HG03575 (cell line): ENCODE measurements around the gene CDKAL1.
A peak's percentile ranks its signal among the peaks of the same experiment; 100 is the strongest.

Source experiments
- ATAC-seq: cut with Tn5 transposase; IDR thresholded peaks from one replicate; pipeline ENCODE4 v1.9.1; 2021; ENCODE audit not compliant: unreplicated experiment, insufficient number of reproducible peaks, low FRiP score; ENCODE audit errors: extremely low read depth

The CDKAL1 gene

DNA sequence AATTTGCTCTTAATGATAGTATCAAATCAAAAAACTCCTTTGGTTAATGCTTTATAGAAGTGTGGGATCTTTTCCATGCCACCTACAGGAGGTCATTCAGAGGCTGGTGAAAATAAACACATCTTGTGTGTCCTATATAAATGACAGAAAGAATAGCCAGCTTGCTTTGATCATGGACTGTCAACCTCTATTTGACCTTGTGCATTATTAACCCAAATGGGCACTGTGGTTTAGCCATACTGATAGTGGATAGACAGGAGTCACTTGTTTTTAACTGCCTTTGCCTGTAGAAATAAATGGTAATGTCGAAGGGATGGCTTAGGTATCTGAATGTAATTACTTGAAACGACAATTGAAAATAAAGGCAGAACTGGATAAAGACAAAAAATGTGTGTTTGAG, 123.8 kb downstream of the CDKAL1 start:
- no peak for ATAC-seq

DNA sequence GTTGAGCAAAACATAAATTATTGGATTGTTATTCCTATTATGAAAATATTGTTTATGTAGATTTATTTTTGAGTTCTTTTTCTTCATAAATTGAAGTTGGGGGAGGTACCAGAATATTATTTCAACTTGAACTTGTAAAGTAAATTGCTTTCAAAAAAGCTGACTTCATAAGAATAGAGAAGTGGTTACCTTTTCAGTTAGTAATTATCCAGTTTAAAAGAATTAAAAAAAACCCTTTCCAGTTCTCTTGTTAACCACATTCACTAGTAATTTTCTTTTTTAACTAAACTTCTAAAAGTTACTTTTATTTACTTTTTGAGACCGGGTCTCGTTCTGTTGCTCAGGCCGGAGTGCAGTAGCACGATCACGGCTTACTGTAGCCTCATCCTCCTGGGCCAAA, 124.3 kb downstream of the CDKAL1 start:
- ATAC-seq: no peak

DNA sequence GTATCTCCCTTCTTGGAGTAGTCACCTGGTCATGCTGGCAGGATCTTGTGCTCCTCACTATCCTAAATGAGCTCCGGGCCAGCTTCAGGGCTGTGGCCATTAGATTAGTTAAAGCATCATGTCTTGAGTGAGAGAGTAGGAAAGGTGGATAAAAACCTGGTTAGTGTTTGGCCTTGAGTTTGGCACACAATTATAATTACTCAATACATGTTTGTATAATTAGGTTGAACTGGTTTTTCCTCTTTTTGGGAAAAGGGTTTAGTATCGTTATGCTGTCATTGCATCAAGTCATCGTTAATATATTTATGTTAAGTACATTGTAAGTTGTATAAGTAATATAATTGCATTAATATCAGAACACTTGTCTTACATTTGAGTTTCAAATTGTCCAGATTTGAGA, 126.3 kb downstream of the CDKAL1 start:
- no peak for ATAC-seq

DNA sequence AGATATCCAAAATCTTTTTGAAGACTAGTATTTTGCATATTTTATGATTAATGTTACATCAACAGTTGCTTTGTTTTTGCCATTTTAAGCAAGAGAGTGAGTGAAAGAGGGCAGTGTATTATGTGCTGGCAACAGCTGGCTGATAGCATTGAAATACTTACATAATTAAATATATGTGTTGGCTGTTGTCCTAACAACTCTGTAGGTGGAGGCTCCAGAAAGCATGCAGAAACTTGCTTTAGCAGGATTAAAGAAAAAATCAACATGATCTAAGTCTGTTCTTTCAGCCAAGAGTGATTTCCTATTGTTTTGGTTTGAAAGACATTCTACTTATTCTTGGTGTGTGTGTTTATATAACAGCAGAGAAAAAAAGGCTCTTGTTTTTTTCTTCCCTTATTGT, 127.5 kb downstream of the CDKAL1 start:
- no peak for ATAC-seq

DNA sequence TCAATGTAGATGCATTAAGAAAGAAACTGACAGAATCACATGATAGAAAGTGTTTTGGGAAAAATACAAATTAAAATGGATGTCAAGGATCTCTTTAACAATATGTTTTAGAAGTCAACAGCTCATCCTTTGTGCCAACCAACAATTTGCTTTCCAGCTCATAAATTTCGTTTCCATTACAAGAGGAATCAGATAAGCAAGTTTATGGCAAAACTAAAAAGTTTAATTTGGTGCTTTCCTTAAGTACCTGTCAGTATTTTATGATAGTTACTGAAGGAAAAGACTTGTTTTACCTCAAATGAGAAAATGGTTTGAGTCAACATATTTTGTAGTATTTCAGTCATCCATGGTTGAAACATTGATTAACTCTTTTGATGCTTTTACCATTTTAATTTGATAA, 130.0 kb downstream of the CDKAL1 start:
- no peak for ATAC-seq

DNA sequence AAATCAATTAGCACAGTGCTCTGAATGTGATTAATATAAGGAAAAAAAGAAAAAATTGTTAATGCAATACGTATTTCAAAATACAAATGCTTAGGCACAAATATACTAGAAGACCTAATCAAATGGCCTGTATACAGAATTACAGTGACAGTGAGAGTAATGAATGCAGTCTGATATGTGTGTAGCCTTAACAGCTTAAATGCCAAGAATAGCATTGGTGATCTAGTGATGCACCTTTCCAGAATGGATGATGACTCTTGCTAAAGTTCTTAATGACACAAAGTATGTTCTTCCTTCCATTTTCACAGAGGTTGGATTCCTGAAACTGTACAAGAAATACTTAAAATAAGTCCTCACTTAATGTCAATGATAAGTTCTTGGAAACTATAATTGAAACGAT, 131.0 kb downstream of the CDKAL1 start:
- no peak for ATAC-seq

DNA sequence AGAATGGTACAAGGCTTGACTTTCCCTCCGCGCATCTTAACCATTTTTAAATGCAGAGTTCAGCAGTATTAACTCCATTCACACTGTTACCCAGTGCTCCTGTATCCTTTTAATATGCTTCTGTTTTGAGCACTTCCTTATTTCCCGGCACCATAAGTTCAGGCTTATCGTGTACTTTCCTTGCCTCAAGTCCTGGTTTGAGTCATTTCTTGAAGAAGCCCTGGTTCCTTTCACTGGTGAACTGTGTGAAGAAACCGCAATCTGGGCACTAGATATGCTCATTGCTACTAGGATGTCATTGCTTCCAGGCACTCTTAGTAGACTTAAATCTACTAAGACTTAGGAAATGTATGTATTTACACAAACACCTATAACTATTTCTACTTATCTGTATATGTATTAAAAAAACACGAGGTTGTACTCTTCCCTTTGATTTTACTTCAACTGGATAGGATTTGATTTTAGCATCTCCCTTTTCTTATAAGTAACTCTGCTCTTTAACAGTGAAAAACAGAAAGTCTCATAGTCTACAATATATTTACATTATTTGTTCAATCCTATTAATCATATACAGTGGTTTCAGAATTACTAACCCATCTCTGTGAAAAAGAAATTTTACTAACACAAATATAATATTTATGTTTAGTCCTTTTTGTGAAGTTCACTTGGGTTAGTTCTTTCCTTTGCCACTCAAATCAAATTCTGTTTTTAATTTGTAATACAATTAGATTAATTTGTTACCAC, 135.5 kb downstream of the CDKAL1 start:
- ATAC-seq: peak; percentile 52

DNA sequence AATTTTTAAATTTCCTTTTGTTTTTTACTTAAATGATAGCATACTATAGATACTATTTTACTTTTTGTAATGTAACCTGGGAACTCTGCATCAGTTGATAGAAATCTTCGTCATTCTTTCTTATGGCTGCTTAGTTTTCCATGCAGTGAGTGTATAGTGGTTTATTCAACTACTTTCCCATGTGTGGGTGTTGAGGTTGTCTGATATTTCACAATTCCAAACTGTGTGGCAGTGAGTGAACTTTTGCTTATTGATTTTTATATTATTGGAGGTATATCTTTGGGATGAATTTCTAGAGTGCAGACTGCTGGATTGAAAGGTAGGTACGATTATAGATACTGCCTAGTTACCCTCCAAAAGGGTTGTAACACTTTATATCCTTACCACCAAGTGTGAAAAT, 136.5 kb downstream of the CDKAL1 start:
- ATAC-seq: no peak

DNA sequence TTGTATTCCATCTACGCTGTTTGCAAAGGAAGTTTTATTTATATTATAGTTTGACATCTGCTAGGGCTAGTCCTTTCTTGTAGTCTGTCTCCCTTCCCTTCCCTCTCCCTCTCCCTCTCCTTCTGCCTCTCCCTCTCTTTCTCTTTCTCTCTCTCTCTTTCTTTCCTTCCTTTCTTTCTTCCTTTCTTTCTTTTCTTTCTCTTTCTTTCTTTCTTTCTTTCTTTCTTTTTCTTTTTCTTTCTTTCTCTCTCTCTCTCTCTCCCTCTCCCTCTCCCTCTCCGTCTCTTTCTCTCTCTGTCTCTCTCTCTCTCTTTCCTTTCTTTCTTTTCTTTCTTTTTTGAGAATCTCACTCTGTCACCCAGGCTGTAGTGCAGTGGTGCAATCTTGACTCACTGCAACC, 137.8 kb downstream of the CDKAL1 start:
- ATAC-seq: no peak

DNA sequence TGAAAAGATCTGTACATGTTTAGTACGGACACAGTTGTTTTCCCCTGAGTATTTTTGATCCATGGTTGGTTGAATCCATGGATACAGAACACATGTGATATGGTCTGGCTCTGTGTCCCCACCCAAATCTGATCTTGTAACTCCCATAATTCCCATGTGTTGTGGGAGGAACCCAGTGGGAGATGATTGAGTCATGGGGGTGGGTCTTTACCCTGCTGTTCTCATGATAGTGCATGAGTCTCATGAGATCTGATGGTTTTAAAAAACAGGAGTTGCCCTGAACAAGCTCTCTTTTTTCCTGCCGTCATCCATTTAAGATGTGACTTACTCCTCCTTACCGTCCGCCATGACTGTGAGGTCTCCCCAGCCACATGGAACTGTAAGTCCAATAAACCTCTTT, 139.2 kb downstream of the CDKAL1 start:
- ATAC-seq: no peak

DNA sequence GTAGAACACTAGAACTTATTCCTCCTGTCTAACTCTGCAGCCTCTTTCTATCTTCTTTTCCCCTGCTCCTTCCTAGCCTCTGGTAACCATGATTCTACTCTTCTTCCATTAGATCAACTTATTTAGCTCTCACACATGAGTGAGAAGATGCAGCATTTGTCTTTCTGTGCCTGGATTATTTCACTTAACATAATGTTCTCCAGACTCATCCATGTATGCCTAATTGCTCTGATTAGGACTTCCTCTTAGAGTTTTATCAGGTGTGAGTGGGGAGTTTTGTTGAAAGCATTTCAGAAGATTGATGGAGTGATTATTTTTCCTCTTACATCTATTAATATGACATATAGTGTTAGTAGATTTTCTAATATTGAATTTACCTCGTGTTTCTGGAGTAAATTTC, 140.4 kb downstream of the CDKAL1 start:
- ATAC-seq: no peak

DNA sequence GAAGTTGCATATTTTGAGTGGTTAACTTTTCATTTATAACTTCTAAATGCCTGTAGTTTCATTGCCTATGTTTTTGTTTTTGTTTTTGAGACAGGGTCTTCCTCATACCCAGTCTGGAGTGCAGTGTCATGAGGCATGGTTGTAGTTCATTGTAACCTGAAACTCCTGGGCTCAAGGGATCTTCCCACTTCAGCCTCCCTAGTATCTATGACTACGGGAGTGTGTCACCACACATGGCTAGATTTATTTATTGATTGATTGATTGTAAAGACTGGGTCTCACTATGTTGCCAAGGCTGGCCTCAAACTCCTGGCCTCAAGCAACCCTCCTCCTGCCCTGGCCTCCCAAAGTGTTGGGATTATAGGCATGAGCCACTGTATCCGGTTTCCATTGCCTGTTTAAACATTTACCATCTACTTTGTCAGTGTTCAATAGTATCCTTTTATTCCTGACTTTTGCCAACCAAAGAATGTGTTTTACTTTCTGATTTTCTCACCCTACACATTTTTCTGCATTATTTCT, 144.6 kb downstream of the CDKAL1 start:
- ATAC-seq: no peak

DNA sequence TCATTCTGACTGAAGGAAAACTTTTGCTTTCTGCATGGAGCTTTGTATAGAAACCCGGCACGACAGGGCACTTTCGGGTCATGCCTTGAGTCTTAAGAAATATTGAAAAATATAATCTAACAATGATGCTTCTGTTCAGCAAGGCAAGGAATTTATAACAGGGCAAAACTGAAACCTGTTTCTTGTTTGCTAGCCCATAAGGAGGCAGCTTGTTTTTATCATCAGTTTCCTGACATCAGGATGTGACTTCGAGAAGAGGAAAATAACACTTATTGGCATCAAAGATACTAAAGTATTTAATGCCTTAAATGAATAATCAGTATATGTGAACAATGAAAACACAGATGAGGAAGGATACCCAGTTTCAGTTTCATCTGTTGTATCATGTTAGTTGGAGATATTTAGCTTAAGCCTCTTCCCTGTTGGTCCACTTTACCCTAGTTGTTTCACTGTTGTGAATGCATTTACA, 146.5 kb downstream of the CDKAL1 start:
- no peak for ATAC-seq

DNA sequence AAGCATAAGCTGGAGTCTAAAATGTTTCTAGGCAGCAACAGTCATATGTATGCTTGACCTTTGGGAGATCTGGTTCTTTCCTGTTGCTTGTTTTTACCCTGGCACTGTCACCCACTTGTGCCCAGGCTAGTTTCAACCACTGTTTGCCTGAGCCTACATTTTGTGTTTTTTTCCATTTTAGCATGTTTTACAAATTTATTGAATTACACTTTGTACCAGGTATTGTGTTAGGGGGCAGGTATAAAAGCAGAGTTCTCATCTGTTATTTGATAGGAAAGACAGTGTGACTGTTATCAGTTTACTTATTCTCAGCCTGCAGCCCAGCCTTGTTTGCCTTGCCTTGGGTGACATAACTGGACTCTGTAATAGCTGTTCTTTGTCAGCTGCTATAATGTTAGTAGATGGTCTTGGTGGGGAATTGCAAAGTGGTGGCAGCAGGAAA, 147.0 kb downstream of the CDKAL1 start:
- ATAC-seq: no peak

DNA sequence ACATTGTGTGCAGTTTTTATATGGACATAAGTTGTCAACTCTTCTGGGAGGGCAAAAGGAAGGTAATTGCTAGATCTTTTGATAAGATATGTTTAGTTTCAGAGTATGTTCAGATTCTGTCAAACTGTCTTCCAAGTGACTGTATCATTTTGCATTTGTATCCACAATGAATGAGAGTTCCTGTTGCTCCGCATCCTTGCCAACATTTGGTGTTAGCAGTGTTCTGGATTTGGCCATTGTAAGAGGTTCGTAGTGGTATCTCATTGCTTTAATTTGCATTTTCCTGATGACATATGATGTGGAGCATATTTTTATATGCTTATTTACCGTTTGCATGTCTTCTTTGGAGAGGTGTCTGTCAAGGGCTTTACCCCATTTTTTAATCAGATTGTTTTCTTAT, 150.2 kb downstream of the CDKAL1 start:
- ATAC-seq: no peak

DNA sequence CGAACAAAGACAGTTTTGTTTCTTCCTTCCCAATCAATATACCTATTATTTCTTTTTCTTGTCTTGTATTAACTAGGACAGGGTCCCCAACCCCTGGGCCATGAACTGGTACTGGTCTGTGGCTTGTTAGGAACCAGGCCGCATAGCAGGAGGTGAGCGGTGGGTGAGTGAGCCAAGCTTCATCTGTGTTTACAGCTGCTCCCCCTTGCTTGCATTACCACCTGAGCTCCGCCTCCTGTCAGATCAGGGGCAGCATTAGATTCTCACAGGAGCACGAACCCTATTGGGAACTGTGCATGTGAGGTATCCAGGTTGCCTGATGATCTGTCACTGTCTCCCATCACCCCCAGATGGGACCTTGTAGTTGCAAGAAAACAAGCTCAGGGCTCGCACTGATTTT, 151.9 kb downstream of the CDKAL1 start:
- no peak for ATAC-seq

DNA sequence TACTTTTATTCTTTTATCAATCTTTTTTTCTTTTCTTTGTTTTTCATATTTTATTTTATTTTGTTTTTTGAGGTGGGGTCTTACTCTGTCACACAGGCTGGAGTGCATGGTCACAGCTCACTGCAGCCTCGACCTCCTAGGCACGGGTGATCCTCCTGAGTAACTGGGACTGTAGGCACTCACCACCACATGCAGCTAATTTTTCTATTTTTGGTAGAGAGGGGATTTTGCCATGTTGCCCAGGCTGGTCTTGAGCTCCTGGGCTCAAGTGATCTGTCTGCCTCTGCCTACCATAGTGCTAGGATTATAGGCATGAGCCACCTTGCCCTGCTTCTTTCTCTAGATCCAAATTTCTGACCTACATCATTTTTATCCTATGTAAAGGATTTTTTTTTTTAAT, 153.2 kb downstream of the CDKAL1 start:
- ATAC-seq: no peak

DNA sequence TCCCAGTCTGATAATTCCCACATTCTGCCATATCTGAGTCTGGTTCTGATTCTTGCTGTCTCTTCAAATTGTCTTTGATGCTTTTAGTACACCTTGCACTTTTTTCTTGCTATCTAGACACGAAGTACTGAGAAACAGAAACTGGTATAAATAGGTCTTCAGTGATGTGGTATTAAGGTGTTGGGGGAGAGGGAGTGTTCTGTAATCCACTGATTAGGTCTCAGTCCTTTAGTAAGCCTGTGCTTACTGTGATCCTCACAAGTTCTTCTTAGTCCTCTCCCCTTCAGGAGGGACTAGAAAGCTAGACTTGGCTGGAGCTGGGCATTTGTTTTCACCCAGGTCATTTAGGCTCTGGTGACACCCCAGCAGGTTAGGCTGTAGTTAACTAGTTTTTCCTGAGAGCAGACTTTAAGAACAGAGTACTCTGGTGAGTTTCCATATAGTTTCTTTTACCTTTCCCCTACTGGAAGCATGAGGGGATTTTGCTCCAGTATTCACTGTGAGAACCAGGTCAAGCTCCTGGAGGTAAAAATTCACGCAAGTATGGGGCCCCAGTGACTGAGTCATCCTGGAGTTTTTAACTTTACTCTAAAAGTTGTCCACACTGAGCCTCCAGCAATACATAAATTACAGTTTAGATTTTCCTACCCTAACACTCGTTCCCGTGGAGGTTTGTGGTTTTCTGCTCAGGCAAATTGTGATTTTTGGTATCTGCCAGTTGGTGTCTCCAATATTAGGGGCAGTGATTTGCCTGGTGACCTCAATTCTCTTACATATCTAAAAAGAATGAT, 154.6 kb downstream of the CDKAL1 start:
- ATAC-seq: no peak

DNA sequence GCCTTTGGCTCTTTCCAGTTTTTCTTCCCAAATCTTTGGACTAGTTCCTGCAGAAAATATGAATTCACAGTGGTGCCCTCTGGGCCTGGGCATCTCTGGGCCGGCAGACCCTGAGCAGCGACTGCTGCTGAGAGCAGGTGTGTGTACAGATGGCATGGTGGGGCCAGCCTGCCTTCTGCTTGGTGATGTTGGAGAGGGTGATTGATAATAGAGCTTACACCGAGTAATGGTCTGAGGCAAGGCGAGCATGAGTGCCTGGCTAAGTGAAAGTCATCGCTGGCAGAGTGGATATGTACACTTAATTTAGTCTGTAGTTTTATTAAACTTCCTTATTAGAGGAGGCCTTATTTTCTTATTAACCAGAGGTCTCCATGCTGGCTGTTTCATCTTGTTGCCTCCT, 156.9 kb downstream of the CDKAL1 start:
- ATAC-seq: no peak

DNA sequence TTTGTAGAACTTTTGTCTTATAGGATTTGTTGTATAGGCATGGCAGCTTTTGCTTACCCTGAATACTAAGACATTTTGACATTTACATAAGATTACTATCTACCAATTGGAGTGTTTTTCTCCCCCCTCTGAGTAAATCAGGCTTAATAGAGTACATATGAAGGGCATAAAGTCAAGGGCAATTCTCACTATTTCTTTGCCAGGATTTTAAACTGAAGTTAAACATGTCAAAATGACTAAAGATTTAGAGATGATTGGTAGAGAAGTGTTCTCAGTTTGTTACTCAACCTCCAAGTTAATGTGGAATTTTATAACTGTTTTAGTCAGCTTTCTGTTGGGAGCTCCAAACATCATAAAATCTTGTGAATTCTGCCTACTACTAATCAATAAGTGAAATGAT, 157.8 kb downstream of the CDKAL1 start:
- ATAC-seq: no peak
